HCT116 (cell line): ENCODE data around the gene TAF3.

Source experiments
- CTCF ChIP-seq, 3 experiments: fragments of 200-600 bp in 1 of 3; sonication (generic) in 1 of 3; IDR thresholded peaks in 2 of 3; conservative IDR thresholded peaks in 1 of 3; 2 replicates each; pipeline ENCODE4 v1.5.1; 2012 to 2017; ENCODE audit warnings: low read depth in 2 of 3, low read length in 2 of 3, antibody characterized with exemption in 1 of 3, borderline replicate concordance in 1 of 3, control low read depth in 1 of 3, mild to moderate bottlenecking in 1 of 3, mixed read lengths in 1 of 3, mixed run types in 1 of 3, moderate library complexity in 1 of 3; ENCODE audit not compliant: insufficient read depth in 1 of 3
- EZH2 ChIP-seq: fragments of 200-600 bp; sonication (generic); IDR thresholded peaks from 2 replicates; pipeline ENCODE4 v1.6.1; 2017; ENCODE audit warnings: antibody characterized with exemption, mixed run types
- RAD21 ChIP-seq: IDR thresholded peaks from 2 replicates; pipeline ENCODE4 v1.6.1; 2012; ENCODE audit warnings: low read depth, mild to moderate bottlenecking
- SP1 ChIP-seq: IDR thresholded peaks from 2 replicates; pipeline ENCODE4 v1.6.1; 2012; ENCODE audit warnings: low read depth
- ZNF274 ChIP-seq: fragments of 200-500 bp; sonication (Bioruptor generic); IDR thresholded peaks from 2 replicates; pipeline ENCODE4 v1.6.1; 2014; ENCODE audit warnings: mild to moderate bottlenecking, low read depth, low read length, inconsistent platforms

GRCh38 chr10:8026349-8027259, 208.3 kb downstream of the TAF3 start:
- TF ChIP-seq CTCF (IDR thresholded peaks at IDR 0.05 in 2 of 3, conservative IDR thresholded peaks at IDR 0.05 in 1 of 3; ENCODE audit: borderline replicate concordance in 1 of 3, insufficient read depth in 1 of 3, low read depth in 2 of 3, low read length in 2 of 3) (no peak), ZNF274 (no peak), SP1 (no peak), EZH2 (no peak), RAD21 (no peak)
